GM21723 (cell line): ENCODE results near the gene MACROD2.
A peak's percentile ranks its signal among the peaks of the same experiment; 100 is the strongest.

Experiments
- ATAC-seq: cut with Tn5 transposase; IDR thresholded peaks from one replicate; pipeline ENCODE4 v1.9.1; 2021; ENCODE audit warnings: mild to moderate bottlenecking, moderate library complexity; ENCODE audit not compliant: unreplicated experiment

Gene MACROD2

GRCh38 chr20:14696937-14697336, 701.6 kb downstream of the MACROD2 start:
- no peak for ATAC-seq

GRCh38 chr20:14698125-14698524, 702.8 kb downstream of the MACROD2 start:
- ATAC-seq: no peak

GRCh38 chr20:14698605-14699373, 703.5 kb downstream of the MACROD2 start:
- ATAC-seq: no peak

- ATAC-seq: no peak
Measured at GRCh38 chr20:14700639-14700960, 705.3 kb downstream of the MACROD2 start.

GRCh38 chr20:14701326-14701725, 706.0 kb downstream of the MACROD2 start:
- no peak for ATAC-seq

- no peak for ATAC-seq
Measured at GRCh38 chr20:14706555-14706954, 711.2 kb downstream of the MACROD2 start.

GRCh38 chr20:14707026-14707680, 711.8 kb downstream of the MACROD2 start:
- ATAC-seq: no peak

GRCh38 chr20:14707865-14708596, 712.7 kb downstream of the MACROD2 start:
- no peak for ATAC-seq

- no peak for ATAC-seq
Measured at GRCh38 chr20:14709439-14709838, 714.1 kb downstream of the MACROD2 start.

- ATAC-seq: no peak
Measured at GRCh38 chr20:14710951-14711350, 715.6 kb downstream of the MACROD2 start.

GRCh38 chr20:14711652-14712051, 716.3 kb downstream of the MACROD2 start:
- ATAC-seq: no peak

GRCh38 chr20:14712302-14712739, 717.0 kb downstream of the MACROD2 start:
- ATAC-seq: no peak

GRCh38 chr20:14715400-14715799, 720.1 kb downstream of the MACROD2 start:
- no peak for ATAC-seq

GRCh38 chr20:14716351-14716801, 721.1 kb downstream of the MACROD2 start:
- no peak for ATAC-seq

- peak; percentile 74 for ATAC-seq
Measured at GRCh38 chr20:14717134-14717999, 722.1 kb downstream of the MACROD2 start.

- ATAC-seq: no peak
Measured at GRCh38 chr20:14720251-14720650, 724.9 kb downstream of the MACROD2 start.

GRCh38 chr20:14721926-14722452, 726.7 kb downstream of the MACROD2 start:
- ATAC-seq: no peak

- peak; percentile 46 for ATAC-seq
Measured at GRCh38 chr20:14723614-14724013, 728.3 kb downstream of the MACROD2 start.

GRCh38 chr20:14724036-14724435, 728.7 kb downstream of the MACROD2 start:
- no peak for ATAC-seq

GRCh38 chr20:14724468-14724867, 729.2 kb downstream of the MACROD2 start:
- ATAC-seq: peak; percentile 59

GRCh38 chr20:14726591-14726990, 731.3 kb downstream of the MACROD2 start:
- ATAC-seq: no peak
